CD14-positive monocyte (primary cell): Measurements from ENCODE around the gene GALNT10. TPM values are rescaled to one million over a fixed set of nuclear protein-coding genes. Genes with fewer than 3 reads are reported as not detected.

Experiments used
- DNase-seq, 3 donors: peaks; one replicate each; pipeline ENCODE4 v3.0.0-alpha.2; 2011 to 2022
- H2AFZ ChIP-seq: 2 replicates; pipeline ENCODE4 v1.6.0; 2012; ENCODE audit warnings: mild to moderate bottlenecking, low read depth, low read length, inconsistent platforms; ENCODE audit not compliant: insufficient read depth, poor library complexity, severe bottlenecking
- H3K27ac ChIP-seq, 2 donors: 1 replicate in 1 of 2; 2 replicates in 1 of 2; pipeline ENCODE4 v1.5.1; 2012 to 2013; ENCODE audit warnings: low read length in 2 of 2, control low read depth in 1 of 2, inconsistent platforms in 1 of 2, low read depth in 1 of 2, mild to moderate bottlenecking in 1 of 2
- H3K27me3 ChIP-seq, 2 donors: one replicate each; pipeline versions ENCODE4 v1.6.0 to v1.6.1; 2011 to 2013; ENCODE audit warnings: low read length in 2 of 2; ENCODE audit not compliant: control insufficient read depth in 2 of 2, insufficient read depth in 2 of 2
- H3K36me3 ChIP-seq, 2 donors: replicated peaks in 1 of 2; 1 replicate in 1 of 2; 2 replicates in 1 of 2; pipeline versions ENCODE4 v1.5.1 to v1.6.1; 2012 to 2013; ENCODE audit warnings: low read length in 2 of 2, control low read depth in 1 of 2, inconsistent platforms in 1 of 2, mild to moderate bottlenecking in 1 of 2; ENCODE audit not compliant: insufficient read depth in 2 of 2, control insufficient read depth in 1 of 2
- H3K4me1 ChIP-seq, 2 donors: 1 replicate in 1 of 2; 2 replicates in 1 of 2; pipeline versions ENCODE4 v1.5.1 to v1.6.1; 2012 to 2013; ENCODE audit warnings: low read length in 2 of 2, control low read depth in 1 of 2, inconsistent platforms in 1 of 2, mild to moderate bottlenecking in 1 of 2, moderate library complexity in 1 of 2; ENCODE audit not compliant: insufficient read depth in 2 of 2, control insufficient read depth in 1 of 2
- H3K4me2 ChIP-seq: replicated peaks from 2 replicates; pipeline ENCODE3; 2012; ENCODE audit warnings: low read length, moderate library complexity, mild to moderate bottlenecking; ENCODE audit not compliant: poor library complexity, severe bottlenecking; ENCODE audit errors: extremely low read depth
- H3K4me3 ChIP-seq, 3 experiments: fragments of 200-600 bp in 1 of 3; sonication (generic) in 1 of 3; replicated peaks in 1 of 3; 1 replicate in 2 of 3; 2 replicates in 1 of 3; pipeline ENCODE4 v1.5.1; 2011 to 2013; ENCODE audit warnings: low read length in 3 of 3, mild to moderate bottlenecking in 3 of 3, control low read depth in 2 of 3, low read depth in 2 of 3, inconsistent platforms in 1 of 3, moderate library complexity in 1 of 3
- H3K79me2 ChIP-seq: 2 replicates; pipeline ENCODE4 v1.6.0; 2012; ENCODE audit warnings: mild to moderate bottlenecking, control low read depth, inconsistent platforms, low read length, moderate library complexity; ENCODE audit not compliant: insufficient read depth
- H3K9ac ChIP-seq: 2 replicates; pipeline ENCODE4 v1.6.0; 2017; ENCODE audit warnings: low read length, mild to moderate bottlenecking; ENCODE audit not compliant: insufficient read depth, poor library complexity, severe bottlenecking
- H3K9me3 ChIP-seq, 2 donors: replicated peaks in 1 of 2; 1 replicate in 1 of 2; 2 replicates in 1 of 2; pipeline versions ENCODE4 v1.5.1 to v1.6.1; 2012 to 2013; ENCODE audit warnings: low read length in 2 of 2, control low read depth in 1 of 2; ENCODE audit not compliant: control insufficient read depth in 1 of 2, insufficient read depth in 1 of 2
- H4K20me1 ChIP-seq: 2 replicates; pipeline ENCODE4 v1.6.0; 2012; ENCODE audit warnings: mild to moderate bottlenecking, low read length, control low read depth, moderate library complexity; ENCODE audit not compliant: insufficient read depth
- H3K27ac Mint-ChIP-seq, 7 donors: one replicate each; pipeline ENCODE4 v1.8.0; 2020; ENCODE audit warnings: mild to moderate bottlenecking in 7 of 7, mixed read lengths in 7 of 7, moderate library complexity in 6 of 7, inconsistent platforms in 2 of 7
- H3K27me3 Mint-ChIP-seq, 3 donors: one replicate each; pipeline ENCODE4 v1.8.0; 2021 to 2022; ENCODE audit warnings: low read depth in 3 of 3, mild to moderate bottlenecking in 3 of 3, mixed read lengths in 3 of 3, moderate library complexity in 3 of 3, inconsistent platforms in 1 of 3
- H3K36me3 Mint-ChIP-seq, 2 donors: one replicate each; pipeline ENCODE4 v1.8.0; 2020; ENCODE audit warnings: mixed read lengths in 2 of 2, inconsistent platforms in 1 of 2, mild to moderate bottlenecking in 1 of 2
- H3K4me1 Mint-ChIP-seq: one replicate; pipeline ENCODE4 v1.8.0; 2020; ENCODE audit warnings: mild to moderate bottlenecking, mixed read lengths
- H3K4me3 Mint-ChIP-seq, 2 donors: one replicate each; pipeline ENCODE4 v1.8.0; 2020; ENCODE audit warnings: mild to moderate bottlenecking in 2 of 2, mixed read lengths in 2 of 2, moderate library complexity in 1 of 2
- H3K9me3 Mint-ChIP-seq, 7 donors: one replicate each; pipeline ENCODE4 v1.8.0; 2020 to 2022; ENCODE audit warnings: mixed read lengths in 7 of 7, mild to moderate bottlenecking in 6 of 7, moderate library complexity in 6 of 7, inconsistent platforms in 2 of 7
- CTCF ChIP-seq: fragments of 200-600 bp; IDR thresholded peaks from one replicate; pipeline ENCODE4 v1.8.0; 2022; ENCODE audit warnings: antibody characterized with exemption, mild to moderate bottlenecking
- WGBS: methylation state at CpG from one replicate; pipeline ENCODE4 v1.1.5; 2013; ENCODE audit warnings: missing lambda C conversion rate; ENCODE audit not compliant: insufficient coverage; 5-methylcytosine and 5-hydroxymethylcytosine counted together
- intact Hi-C, 2 donors: fragments of 100-400 bp; cut with micrococcal nuclease; formaldehyde crosslinking; loops; one replicate each; pipeline versions ENCODE4 v1.15.0 to v1.15.1; 2023
- polyA plus RNA-seq, 3 donors: library from polyadenylated mRNA; depleted of rRNA in 1 of 3; unstranded in 2 of 3; stranded (reverse) in 1 of 3; fragments of 300-500 nt in 2 of 3; fragments of >200 nt in 1 of 3; fragmentation: Illumina TruSeq in 2 of 3; gene quantifications; 1 replicate in 2 of 3; 2 replicates in 1 of 3; pipeline ENCODE4 v1.2.3, GENCODE V29; 2012 to 2021

GALNT10 gene
- polyA plus RNA-seq, 3 donors, result 6.2 to 11.6 (median 7.3) TPM

GRCh38 chr5:154293219-154293618 is 102.7 kb downstream of the GALNT10 start:
- H3K4me1 ChIP-seq, result peaks cover 7 to 9% of the 10 kb centered on the region in 2 donors
- no peaks in the 10 kb centered on the region for H3K9me3 ChIP-seq
- no peaks in the 10 kb centered on the region for H4K20me1 ChIP-seq
- Mint-ChIP-seq H3K27ac (no peak overlapping the region), H3K9me3 (no peaks in the 10 kb centered on the region), H3K4me3 (no peak overlapping the region), H3K36me3 (peaks cover 25 to 27% of the 10 kb centered on the region in 2 donors), H3K4me1 (peaks cover 16% of the 10 kb centered on the region), H3K27me3 (no peaks in the 10 kb centered on the region)
- no peak for DNase-seq
- H2AFZ ChIP-seq, result no peak overlapping the region
- TF ChIP-seq CTCF, result no peak
- intact Hi-C loops, result no loop called here
- no peaks in the 10 kb centered on the region for H3K27me3 ChIP-seq
- H3K9ac ChIP-seq, result no peak overlapping the region
- no peak overlapping the region for H3K4me2 ChIP-seq
- H3K79me2 ChIP-seq, result no peaks in the 10 kb centered on the region
- H3K36me3 ChIP-seq, result peaks cover 0 to 12% of the 10 kb centered on the region in 2 donors
- H3K4me3 ChIP-seq, result no peak overlapping the region
- H3K27ac ChIP-seq, result no peak overlapping the region
- no CpG with 5 or more reads among the region's 1 CpG for WGBS

GRCh38 chr5:154295551-154295950 is 105.0 kb downstream of the GALNT10 start:
- peaks cover 33 to 36% of the 10 kb centered on the region in 2 donors for H3K36me3 Mint-ChIP-seq
- no peaks in the 10 kb centered on the region for H3K27me3 ChIP-seq
- H4K20me1 ChIP-seq, result no peaks in the 10 kb centered on the region
- H3K27ac ChIP-seq, result no peak overlapping the region
- H3K79me2 ChIP-seq, result no peaks in the 10 kb centered on the region
- H3K9ac ChIP-seq, result no peak overlapping the region
- no peak for DNase-seq
- no peaks in the 10 kb centered on the region for H3K27me3 Mint-ChIP-seq
- H3K27ac Mint-ChIP-seq, result no peak overlapping the region
- no peak for TF ChIP-seq CTCF
- H3K4me2 ChIP-seq, result no peak overlapping the region
- no peak overlapping the region for H3K4me3 ChIP-seq
- no CpG with 5 or more reads among the region's 1 CpG for WGBS
- peaks cover 12 to 16% of the 10 kb centered on the region in 2 donors for H3K4me1 ChIP-seq
- H2AFZ ChIP-seq, result no peak overlapping the region
- no peaks in the 10 kb centered on the region for H3K9me3 ChIP-seq
- peaks cover 0 to 23% of the 10 kb centered on the region in 2 donors for H3K36me3 ChIP-seq
- no peak overlapping the region for H3K4me3 Mint-ChIP-seq
- peaks cover 16% of the 10 kb centered on the region for H3K4me1 Mint-ChIP-seq
- H3K9me3 Mint-ChIP-seq, result no peaks in the 10 kb centered on the region
- intact Hi-C loops, result no loop called here
